T-helper 1 cell treated with Interleukin-12 subunit alpha and Interleukin-12 subunit beta and Interleukin-4 antibody, amounts not matched to agents 30 μg/mL and 1 μg/mL, for 36 hours (primary cell): ENCODE results near the gene RPS4Y1.

Source experiments
- H3K27ac Mint-ChIP-seq: one replicate; pipeline ENCODE4 v1.8.0; 2021; ENCODE audit warnings: mild to moderate bottlenecking, mixed read lengths
- H3K27me3 Mint-ChIP-seq: one replicate; pipeline ENCODE4 v1.8.0; 2021; ENCODE audit warnings: low read depth, mixed read lengths
- H3K36me3 Mint-ChIP-seq: one replicate; pipeline ENCODE4 v1.8.0; 2021; ENCODE audit warnings: low read depth, mixed read lengths
- H3K4me1 Mint-ChIP-seq: one replicate; pipeline ENCODE4 v1.8.0; 2021; ENCODE audit warnings: low read depth, mixed read lengths
- H3K4me3 Mint-ChIP-seq: one replicate; pipeline ENCODE4 v1.8.0; 2021; ENCODE audit warnings: mild to moderate bottlenecking, moderate library complexity, mixed read lengths
- H3K9me3 Mint-ChIP-seq: one replicate; pipeline ENCODE4 v1.8.0; 2021; ENCODE audit warnings: mixed read lengths

RPS4Y1 gene

GRCh38 chrY:2913066-2913815 lies 71.8 kb downstream of the RPS4Y1 start:
- Mint-ChIP-seq H3K27me3 (no peaks in the 10 kb centered on the region), H3K9me3 (peaks cover 4% of the 10 kb centered on the region), H3K27ac (no peak overlapping the region), H3K36me3 (peaks cover 3% of the 10 kb centered on the region), H3K4me3 (no peak overlapping the region), H3K4me1 (peaks cover 9% of the 10 kb centered on the region)
